GM12872 (cell line): ENCODE results near the gene ECI2.

Source experiments
- TF ChIP-seq, protein P1 (sequence below): IDR thresholded peaks from 3 replicates; pipeline ENCODE4 v1.5.1; 2011; ENCODE audit warnings: low read depth, mild to moderate bottlenecking, low read length, moderate library complexity; ENCODE audit not compliant: insufficient read depth

Gene ECI2

DNA sequence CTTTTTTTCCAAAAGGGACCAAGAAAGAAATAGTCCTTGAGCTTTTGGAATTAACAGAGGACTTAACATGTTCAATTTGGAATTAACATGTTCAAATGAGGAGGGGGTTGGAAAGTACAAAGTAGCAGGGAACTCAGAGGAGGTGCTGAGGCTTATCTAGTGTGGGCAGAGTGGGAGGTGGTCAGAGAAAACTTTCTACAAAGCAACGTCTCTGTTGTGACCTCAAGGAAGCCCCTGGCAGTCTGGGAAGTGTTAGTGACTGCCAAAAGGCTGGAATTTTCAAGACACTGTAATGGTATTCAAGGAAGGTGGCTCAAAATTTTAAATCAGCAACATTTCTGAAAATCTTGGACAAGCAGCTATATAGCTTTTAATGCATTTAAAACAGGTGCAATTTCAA is 7.3 kb downstream of the ECI2 start:
- TF ChIP-seq, protein P1, sequence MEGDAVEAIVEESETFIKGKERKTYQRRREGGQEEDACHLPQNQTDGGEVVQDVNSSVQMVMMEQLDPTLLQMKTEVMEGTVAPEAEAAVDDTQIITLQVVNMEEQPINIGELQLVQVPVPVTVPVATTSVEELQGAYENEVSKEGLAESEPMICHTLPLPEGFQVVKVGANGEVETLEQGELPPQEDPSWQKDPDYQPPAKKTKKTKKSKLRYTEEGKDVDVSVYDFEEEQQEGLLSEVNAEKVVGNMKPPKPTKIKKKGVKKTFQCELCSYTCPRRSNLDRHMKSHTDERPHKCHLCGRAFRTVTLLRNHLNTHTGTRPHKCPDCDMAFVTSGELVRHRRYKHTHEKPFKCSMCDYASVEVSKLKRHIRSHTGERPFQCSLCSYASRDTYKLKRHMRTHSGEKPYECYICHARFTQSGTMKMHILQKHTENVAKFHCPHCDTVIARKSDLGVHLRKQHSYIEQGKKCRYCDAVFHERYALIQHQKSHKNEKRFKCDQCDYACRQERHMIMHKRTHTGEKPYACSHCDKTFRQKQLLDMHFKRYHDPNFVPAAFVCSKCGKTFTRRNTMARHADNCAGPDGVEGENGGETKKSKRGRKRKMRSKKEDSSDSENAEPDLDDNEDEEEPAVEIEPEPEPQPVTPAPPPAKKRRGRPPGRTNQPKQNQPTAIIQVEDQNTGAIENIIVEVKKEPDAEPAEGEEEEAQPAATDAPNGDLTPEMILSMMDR, result no peak

GRCh38 chr6:4125933-4126864 is 9.2 kb downstream of the ECI2 start:
- TF ChIP-seq, protein P1, result no peak

GRCh38 chr6:4125500-4125899 is 9.9 kb downstream of the ECI2 start:
- TF ChIP-seq, protein P1, result no peak

- TF ChIP-seq, protein P1, result no peak
Measured at GRCh38 chr6:4124351-4124750, 11.0 kb downstream of the ECI2 start.

- TF ChIP-seq, protein P1, result no peak
Measured at GRCh38 chr6:4115741-4116140, 19.6 kb downstream of the ECI2 start.

- TF ChIP-seq, protein P1, result no peak
Measured at GRCh38 chr6:4114123-4114522, 21.3 kb downstream of the ECI2 start.

DNA sequence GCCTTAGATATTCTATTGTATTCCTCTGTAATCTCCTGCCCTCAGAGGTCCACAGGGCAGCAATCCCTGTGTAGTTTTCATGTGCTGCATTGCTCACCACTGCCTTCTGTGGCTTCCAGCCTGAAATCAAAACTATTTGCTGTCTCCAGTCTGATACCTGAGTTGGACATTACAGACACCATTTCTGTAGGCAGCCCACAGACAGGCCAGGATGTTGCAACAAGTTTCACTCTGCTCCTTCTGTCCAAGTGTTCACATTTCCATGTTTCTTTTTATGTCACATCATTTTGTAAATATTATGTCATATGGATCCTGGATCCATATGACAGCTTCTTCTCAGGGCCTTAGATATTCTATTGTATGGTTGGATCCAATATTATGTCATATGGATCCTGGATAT is 21.7 kb downstream of the ECI2 start:
- TF ChIP-seq, protein P1, result no peak
